H9 (cell line): ENCODE results near the gene SEMA6A. TPM values are rescaled to one million over a fixed set of nuclear protein-coding genes. Genes with fewer than 3 reads are reported as not detected.

Source experiments
- DNase-seq: peaks from one replicate; pipeline ENCODE4 v3.0.0-alpha.2; 2017
- H2AFZ ChIP-seq: one replicate; pipeline ENCODE4 v1.6.1; 2013; ENCODE audit warnings: mild to moderate bottlenecking, low read length, control low read depth, moderate library complexity
- H2AK5ac ChIP-seq: 2 replicates; pipeline ENCODE4 v1.6.1; 2013; ENCODE audit warnings: low read length, control low read depth, mixed read lengths; ENCODE audit not compliant: insufficient read length
- H2BK120ac ChIP-seq: one replicate; pipeline ENCODE4 v1.6.1; 2013; ENCODE audit warnings: low read depth, mild to moderate bottlenecking, low read length, control low read depth, inconsistent platforms; ENCODE audit not compliant: poor library complexity, severe bottlenecking
- H2BK12ac ChIP-seq: 2 replicates; pipeline ENCODE4 v1.6.1; 2013; ENCODE audit warnings: low read length, control low read depth, mixed read lengths, low read depth; ENCODE audit not compliant: insufficient read length
- H2BK15ac ChIP-seq: 2 replicates; pipeline ENCODE4 v1.6.1; 2013; ENCODE audit warnings: low read depth, low read length, control low read depth
- H2BK20ac ChIP-seq: one replicate; pipeline ENCODE4 v1.6.1; 2013; ENCODE audit warnings: low read depth, mild to moderate bottlenecking, low read length, control low read depth, inconsistent platforms; ENCODE audit not compliant: poor library complexity, severe bottlenecking
- H2BK5ac ChIP-seq: 2 replicates; pipeline ENCODE4 v1.6.1; 2013; ENCODE audit warnings: low read length, control low read depth, mixed read lengths; ENCODE audit not compliant: insufficient read length
- H3K14ac ChIP-seq: 2 replicates; pipeline ENCODE4 v1.6.1; 2013; ENCODE audit warnings: low read length, control low read depth; ENCODE audit not compliant: insufficient read depth
- H3K18ac ChIP-seq: 2 replicates; pipeline ENCODE4 v1.6.1; 2013; ENCODE audit warnings: low read depth, mild to moderate bottlenecking, mixed read lengths, low read length, control low read depth; ENCODE audit not compliant: insufficient read length
- H3K23ac ChIP-seq: 2 replicates; pipeline ENCODE4 v1.6.1; 2013; ENCODE audit warnings: low read length, control low read depth, mixed read lengths, low read depth; ENCODE audit not compliant: insufficient read length
- H3K23me2 ChIP-seq: 2 replicates; pipeline ENCODE4 v1.6.1; 2013; ENCODE audit warnings: low read depth, mild to moderate bottlenecking, mixed read lengths, low read length, control low read depth; ENCODE audit not compliant: insufficient read length, poor library complexity, severe bottlenecking
- H3K27ac ChIP-seq: 2 replicates; pipeline ENCODE4 v1.5.1; 2013; ENCODE audit warnings: low read length, control low read depth, mixed read lengths, low read depth; ENCODE audit not compliant: insufficient read length
- H3K27me3 ChIP-seq: 2 replicates; pipeline ENCODE4 v1.6.1; 2013; ENCODE audit warnings: low read length, control low read depth, inconsistent platforms; ENCODE audit not compliant: insufficient read depth
- H3K4ac ChIP-seq: 2 replicates; pipeline ENCODE4 v1.6.1; 2013; ENCODE audit warnings: low read depth, mild to moderate bottlenecking, control low read depth, inconsistent platforms, low read length, moderate library complexity
- H3K4me1 ChIP-seq: 2 replicates; pipeline ENCODE4 v1.6.1; 2013; ENCODE audit warnings: low read length, control low read depth, inconsistent platforms; ENCODE audit not compliant: insufficient read depth
- H3K4me2 ChIP-seq: 2 replicates; pipeline ENCODE4 v1.6.1; 2013; ENCODE audit warnings: low read length, control low read depth, mixed read lengths; ENCODE audit not compliant: insufficient read length, insufficient read depth
- H3K56ac ChIP-seq: 2 replicates; pipeline ENCODE4 v1.6.1; 2013; ENCODE audit warnings: low read depth, mild to moderate bottlenecking, mixed read lengths, low read length, control low read depth; ENCODE audit not compliant: insufficient read length
- H3K79me1 ChIP-seq: 2 replicates; pipeline ENCODE4 v1.6.1; 2013; ENCODE audit warnings: low read depth, mild to moderate bottlenecking, moderate library complexity, low read length, control low read depth, inconsistent platforms; ENCODE audit not compliant: insufficient read depth, poor library complexity, severe bottlenecking
- H3K79me2 ChIP-seq: 2 replicates; pipeline ENCODE4 v1.6.1; 2013; ENCODE audit warnings: low read length, control low read depth, inconsistent platforms; ENCODE audit not compliant: insufficient read depth
- H3K9ac ChIP-seq: 2 replicates; pipeline ENCODE4 v1.6.1; 2013; ENCODE audit warnings: low read length, control low read depth, mixed read lengths; ENCODE audit not compliant: insufficient read length; ENCODE audit errors: extremely low read depth
- H3K9me3 ChIP-seq: one replicate; pipeline ENCODE4 v1.6.1; 2013; ENCODE audit warnings: low read depth, low read length, inconsistent platforms; ENCODE audit not compliant: control insufficient read depth
- H3T11ph ChIP-seq: one replicate; pipeline ENCODE4 v1.6.1; 2013; ENCODE audit warnings: mild to moderate bottlenecking, low read length, control low read depth, inconsistent platforms
- H4K20me1 ChIP-seq: one replicate; pipeline ENCODE4 v1.6.1; 2013; ENCODE audit not compliant: control insufficient read depth, insufficient read length, insufficient read depth
- H4K5ac ChIP-seq: 2 replicates; pipeline ENCODE4 v1.6.1; 2013; ENCODE audit warnings: low read depth, mild to moderate bottlenecking, mixed read lengths, low read length, control low read depth; ENCODE audit not compliant: insufficient read length
- H4K8ac ChIP-seq: replicated peaks from 2 replicates; pipeline ENCODE4 v1.6.1; 2013; ENCODE audit warnings: low read length, control low read depth, mixed read lengths, low read depth; ENCODE audit not compliant: insufficient read length
- H4K91ac ChIP-seq: 2 replicates; pipeline ENCODE4 v1.6.1; 2013; ENCODE audit warnings: low read depth, mild to moderate bottlenecking, moderate library complexity, mixed read lengths, low read length, control low read depth; ENCODE audit not compliant: insufficient read length
- H3K27ac Mint-ChIP-seq, 3 experiments: 2 replicates in 2 of 3; 3 replicates in 1 of 3; pipeline ENCODE4 v1.8.0; 2020 to 2021; ENCODE audit warnings: mixed read lengths in 3 of 3, mild to moderate bottlenecking in 1 of 3, moderate library complexity in 1 of 3
- H3K27me3 Mint-ChIP-seq: 2 replicates; pipeline ENCODE4 v1.8.0; 2021; ENCODE audit warnings: low read depth, mild to moderate bottlenecking, moderate library complexity, mixed read lengths
- H3K36me3 Mint-ChIP-seq, 3 experiments: 2 replicates in 2 of 3; 3 replicates in 1 of 3; pipeline ENCODE4 v1.8.0; 2020 to 2021; ENCODE audit warnings: low read depth in 3 of 3, mixed read lengths in 3 of 3; ENCODE audit not compliant: insufficient read depth in 1 of 3
- H3K4me1 Mint-ChIP-seq, 2 experiments: 2 replicates each; pipeline ENCODE4 v1.8.0; 2020; ENCODE audit warnings: mixed read lengths in 2 of 2
- H3K4me3 Mint-ChIP-seq, 2 experiments: 2 replicates in 1 of 2; 3 replicates in 1 of 2; pipeline ENCODE4 v1.8.0; 2020 to 2021; ENCODE audit warnings: mild to moderate bottlenecking in 2 of 2, mixed read lengths in 2 of 2, moderate library complexity in 1 of 2
- H3K9me3 Mint-ChIP-seq, 2 experiments: 2 replicates in 1 of 2; 3 replicates in 1 of 2; pipeline ENCODE4 v1.8.0; 2020; ENCODE audit warnings: mild to moderate bottlenecking in 2 of 2, mixed read lengths in 2 of 2, moderate library complexity in 1 of 2
- WGBS: extraction: QIAGEN DNeasy Blood & Tissue Kit; methylation state at CpG from one replicate; pipeline ENCODE4 v1.1.7; 2013; ENCODE audit warnings: missing lambda C conversion rate, low lambda C conversion rate, mixed read lengths; ENCODE audit not compliant: insufficient read length; ENCODE audit errors: extremely low coverage; 5-methylcytosine and 5-hydroxymethylcytosine counted together
- total RNA-seq: library from RNA; stranded (reverse); gene quantifications from 2 replicates; pipeline ENCODE4 v1.2.1, GENCODE V29; 2021
- TF ChIP-seq, protein P1 (sequence below): fragments of 200-600 bp; sonication (generic); conservative IDR thresholded peaks from 3 replicates; pipeline ENCODE4 v1.8.0; 2021; ENCODE audit warnings: antibody characterized with exemption, mild to moderate bottlenecking

SEMA6A gene
- total RNA-seq, 1 experiment from 2014 or later, result 354 TPM

DNA sequence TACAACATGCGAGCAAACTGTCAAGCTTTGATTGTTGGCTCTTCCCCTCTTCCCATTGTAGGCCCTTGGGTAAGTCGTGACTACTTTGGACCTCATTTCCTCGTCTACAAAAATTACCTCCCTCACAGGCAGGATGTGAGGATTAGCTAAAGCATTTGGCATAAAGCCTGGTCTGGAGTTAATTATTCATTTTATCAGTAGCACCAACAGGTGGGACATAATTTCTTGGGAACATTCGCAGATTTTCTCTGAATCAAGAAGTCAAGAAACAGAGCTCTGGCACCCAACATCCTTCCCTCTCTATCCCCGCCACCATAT is 39.9 kb upstream of the SEMA6A start:
- no peak overlapping the region for H3K9ac ChIP-seq
- no peak overlapping the region for H2BK5ac ChIP-seq
- Mint-ChIP-seq H3K4me3 (no peak overlapping the region), H3K27me3 (no peaks in the 10 kb centered on the region; the same call in none of the 2 replicates), H3K9me3 (no peaks in the 10 kb centered on the region), H3K4me1 (peaks cover 7 to 9% of the 10 kb centered on the region in 2 experiments; a peak in 3 of 4 replicates), H3K36me3 (no peaks in the 10 kb centered on the region; a peak in 1 of 7 replicates), H3K27ac (peak overlapping the region in 1 of 3 experiments; percentile 33; a peak in 1 of 7 replicates)
- H4K20me1 ChIP-seq, result no peaks in the 10 kb centered on the region
- H4K91ac ChIP-seq, result no peak overlapping the region
- H3K18ac ChIP-seq, result no peak overlapping the region
- no peaks in the 10 kb centered on the region for H3K79me1 ChIP-seq
- no peak overlapping the region for H3K23ac ChIP-seq
- H2BK20ac ChIP-seq, result no peak overlapping the region
- H3K79me2 ChIP-seq, result no peaks in the 10 kb centered on the region
- no peak overlapping the region for H3T11ph ChIP-seq
- H3K56ac ChIP-seq, result no peak overlapping the region
- no peaks in the 10 kb centered on the region for H3K9me3 ChIP-seq
- H4K5ac ChIP-seq, result no peak overlapping the region
- no peak overlapping the region for H2BK120ac ChIP-seq
- DNase-seq, result no peak
- no peak overlapping the region for H4K8ac ChIP-seq
- no peak overlapping the region for H3K27ac ChIP-seq
- TF ChIP-seq, protein P1, sequence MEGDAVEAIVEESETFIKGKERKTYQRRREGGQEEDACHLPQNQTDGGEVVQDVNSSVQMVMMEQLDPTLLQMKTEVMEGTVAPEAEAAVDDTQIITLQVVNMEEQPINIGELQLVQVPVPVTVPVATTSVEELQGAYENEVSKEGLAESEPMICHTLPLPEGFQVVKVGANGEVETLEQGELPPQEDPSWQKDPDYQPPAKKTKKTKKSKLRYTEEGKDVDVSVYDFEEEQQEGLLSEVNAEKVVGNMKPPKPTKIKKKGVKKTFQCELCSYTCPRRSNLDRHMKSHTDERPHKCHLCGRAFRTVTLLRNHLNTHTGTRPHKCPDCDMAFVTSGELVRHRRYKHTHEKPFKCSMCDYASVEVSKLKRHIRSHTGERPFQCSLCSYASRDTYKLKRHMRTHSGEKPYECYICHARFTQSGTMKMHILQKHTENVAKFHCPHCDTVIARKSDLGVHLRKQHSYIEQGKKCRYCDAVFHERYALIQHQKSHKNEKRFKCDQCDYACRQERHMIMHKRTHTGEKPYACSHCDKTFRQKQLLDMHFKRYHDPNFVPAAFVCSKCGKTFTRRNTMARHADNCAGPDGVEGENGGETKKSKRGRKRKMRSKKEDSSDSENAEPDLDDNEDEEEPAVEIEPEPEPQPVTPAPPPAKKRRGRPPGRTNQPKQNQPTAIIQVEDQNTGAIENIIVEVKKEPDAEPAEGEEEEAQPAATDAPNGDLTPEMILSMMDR, result no peak
- no peak overlapping the region for H2BK15ac ChIP-seq
- H2AK5ac ChIP-seq, result no peak overlapping the region
- H2AFZ ChIP-seq, result no peak overlapping the region
- H2BK12ac ChIP-seq, result no peak overlapping the region
- H3K4ac ChIP-seq, result no peak overlapping the region
- H3K4me1 ChIP-seq, result no peaks in the 10 kb centered on the region
- H3K23me2 ChIP-seq, result no peaks in the 10 kb centered on the region
- no peaks in the 10 kb centered on the region for H3K27me3 ChIP-seq
- no CpG with 5 or more reads among the region's 5 CpGs for WGBS
- H3K4me2 ChIP-seq, result no peak overlapping the region
- no peak overlapping the region for H3K14ac ChIP-seq
